HUES64 (cell line): Measurements from ENCODE around the gene SLC11A2.

Source experiments
- H3K27ac ChIP-seq: 2 replicates; pipeline ENCODE4 v1.7.0; 2013; ENCODE audit warnings: low read depth, low read length, inconsistent platforms
- H3K27me3 ChIP-seq: 2 replicates; pipeline ENCODE4 v1.6.1; 2013; ENCODE audit warnings: mild to moderate bottlenecking, low read length; ENCODE audit not compliant: insufficient read depth
- H3K36me3 ChIP-seq: 2 replicates; pipeline ENCODE4 v1.6.1; 2013; ENCODE audit warnings: mild to moderate bottlenecking, low read length; ENCODE audit not compliant: insufficient read depth
- H3K4me1 ChIP-seq: 2 replicates; pipeline ENCODE4 v1.6.1; 2013; ENCODE audit warnings: mild to moderate bottlenecking, low read length, moderate library complexity; ENCODE audit not compliant: insufficient read depth
- H3K4me3 ChIP-seq: 2 replicates; pipeline ENCODE4 v1.5.1; 2013; ENCODE audit warnings: mild to moderate bottlenecking, low read length, moderate library complexity
- H3K9ac ChIP-seq: 2 replicates; pipeline ENCODE4 v1.6.1; 2013; ENCODE audit warnings: mild to moderate bottlenecking, low read depth, low read length
- H3K9me3 ChIP-seq: 2 replicates; pipeline ENCODE4 v1.6.1; 2013; ENCODE audit warnings: low read depth, low read length; ENCODE audit not compliant: insufficient read depth
- WGBS: fragments of 150-250, 120-280 bp; methylation state at CpG from one replicate; pipeline ENCODE4 v1.1.7; 2013; ENCODE audit warnings: missing lambda C conversion rate; 5-methylcytosine and 5-hydroxymethylcytosine counted together

SLC11A2 gene

DNA sequence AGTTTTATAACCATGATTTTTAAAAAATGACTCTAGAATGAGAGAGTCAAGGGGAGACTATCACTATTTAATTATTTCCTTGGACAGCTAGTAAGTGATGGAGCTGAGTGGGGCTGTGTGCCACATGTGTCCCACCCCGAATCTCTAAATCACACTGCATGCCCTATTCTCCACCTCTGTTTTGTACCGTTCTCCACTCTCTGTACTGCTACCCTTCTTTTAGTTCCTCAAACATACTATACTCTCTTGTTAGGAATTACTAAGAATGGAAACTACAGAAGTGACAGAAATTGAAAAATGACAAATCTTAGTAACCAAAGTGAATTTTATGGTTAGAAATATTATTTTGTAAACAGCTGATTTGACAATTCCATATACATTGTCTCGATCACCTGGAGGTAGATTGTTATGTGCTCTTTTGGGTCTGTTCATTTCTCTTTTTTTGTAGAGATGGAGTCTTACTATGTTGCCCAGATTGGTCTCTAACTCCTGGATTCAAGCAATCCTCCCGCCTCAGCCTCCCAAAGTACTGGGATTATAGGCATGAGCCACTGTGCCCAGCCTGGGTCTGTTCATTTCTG lies 35.9 kb downstream of the SLC11A2 start:
- Histone ChIP-seq H3K9me3 (no peaks in the 10 kb centered on the region), H3K27ac (no peak overlapping the region), H3K27me3 (no peaks in the 10 kb centered on the region), H3K4me3 (no peak overlapping the region), H3K4me1 (no peaks in the 10 kb centered on the region), H3K36me3 (peaks cover 83% of the 10 kb centered on the region), H3K9ac (no peak overlapping the region)
- WGBS = 98% methylated on average over 4 of the region's 4 CpGs

GRCh38 chr12:50988871-50989270 lies 37.3 kb downstream of the SLC11A2 start:
- no peaks in the 10 kb centered on the region for H3K9me3 ChIP-seq
- H3K4me1 ChIP-seq = no peaks in the 10 kb centered on the region
- peaks cover 74% of the 10 kb centered on the region for H3K36me3 ChIP-seq
- no peak overlapping the region for H3K9ac ChIP-seq
- no peak overlapping the region for H3K4me3 ChIP-seq
- H3K27ac ChIP-seq = no peak overlapping the region
- 95% methylated on average over 5 of the region's 5 CpGs for WGBS
- H3K27me3 ChIP-seq = no peaks in the 10 kb centered on the region

DNA sequence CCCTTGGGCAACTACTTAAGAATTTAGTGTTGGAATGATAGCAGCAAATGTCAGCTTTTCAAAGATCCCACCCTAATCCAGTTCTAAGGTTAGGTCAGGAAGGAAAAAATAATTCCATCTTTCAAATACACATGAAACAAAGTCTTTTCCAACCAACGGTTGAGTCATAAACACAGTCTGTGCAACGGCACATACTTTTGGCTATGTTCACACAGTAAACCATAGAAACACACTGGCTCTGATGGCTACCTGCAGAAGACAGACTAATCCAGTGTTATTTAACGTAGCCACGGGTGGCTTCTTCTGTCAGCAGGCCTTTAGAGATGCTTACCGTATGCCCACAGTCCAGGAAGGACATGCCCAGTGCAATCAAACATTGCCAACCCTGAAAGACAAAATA lies 38.1 kb downstream of the SLC11A2 start:
- 93% methylated on average over 5 of the region's 5 CpGs for WGBS
- H3K9me3 ChIP-seq = no peaks in the 10 kb centered on the region
- peaks cover 71% of the 10 kb centered on the region for H3K36me3 ChIP-seq

GRCh38 chr12:50986966-50987737 lies 39.0 kb downstream of the SLC11A2 start:
- 66% methylated on average over 7 of the region's 8 CpGs for WGBS
- no peaks in the 10 kb centered on the region for H3K9me3 ChIP-seq
- H3K9ac ChIP-seq = no peak overlapping the region
- H3K27ac ChIP-seq = peak overlapping the region; percentile 21; the same call in 1 of the 2 replicates
- H3K36me3 ChIP-seq = peaks cover 63% of the 10 kb centered on the region
- no peaks in the 10 kb centered on the region for H3K4me1 ChIP-seq
- no peaks in the 10 kb centered on the region for H3K27me3 ChIP-seq
- H3K4me3 ChIP-seq = no peak overlapping the region

More for the DNA sequence above, 38.1 kb downstream of the SLC11A2 start:
- Histone ChIP-seq H3K4me3 (no peak overlapping the region), H3K9ac (no peak overlapping the region), H3K4me1 (no peaks in the 10 kb centered on the region), H3K27me3 (no peaks in the 10 kb centered on the region), H3K27ac (no peak overlapping the region)

DNA sequence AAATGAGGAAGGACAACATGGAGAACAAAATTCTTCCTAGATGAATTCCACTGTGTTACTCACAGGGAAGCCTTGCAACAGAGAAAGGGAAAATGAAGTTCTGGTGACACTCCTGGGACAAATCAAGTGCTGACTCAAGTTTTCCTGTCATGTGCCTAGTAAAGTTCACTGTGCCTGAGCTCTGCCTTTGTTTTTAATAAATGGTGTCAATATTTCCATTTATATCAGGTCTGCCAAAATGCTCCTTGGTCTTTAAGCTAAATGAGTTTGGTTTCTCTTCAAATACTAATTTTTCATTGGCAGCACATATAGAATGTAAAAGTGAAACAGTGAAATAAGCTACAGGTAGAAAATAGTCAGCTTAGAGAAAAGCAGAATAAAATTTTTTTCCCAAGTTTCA lies 40.9 kb downstream of the SLC11A2 start:
- Histone ChIP-seq H3K27me3 (no peaks in the 10 kb centered on the region), H3K36me3 (peaks cover 47% of the 10 kb centered on the region), H3K4me3 (no peak overlapping the region), H3K9ac (no peak overlapping the region), H3K27ac (no peak overlapping the region), H3K4me1 (peaks cover 4% of the 10 kb centered on the region; the same call in 1 of the 2 replicates), H3K9me3 (no peaks in the 10 kb centered on the region)

GRCh38 chr12:50984586-50985298 lies 41.4 kb downstream of the SLC11A2 start:
- Histone ChIP-seq H3K9me3 (no peaks in the 10 kb centered on the region), H3K4me3 (no peak overlapping the region), H3K27ac (no peak overlapping the region), H3K9ac (no peak overlapping the region), H3K27me3 (no peaks in the 10 kb centered on the region), H3K4me1 (peaks cover 4% of the 10 kb centered on the region; the same call in 1 of the 2 replicates), H3K36me3 (peaks cover 41% of the 10 kb centered on the region)
- 42% methylated on average over 2 of the region's 2 CpGs for WGBS

DNA sequence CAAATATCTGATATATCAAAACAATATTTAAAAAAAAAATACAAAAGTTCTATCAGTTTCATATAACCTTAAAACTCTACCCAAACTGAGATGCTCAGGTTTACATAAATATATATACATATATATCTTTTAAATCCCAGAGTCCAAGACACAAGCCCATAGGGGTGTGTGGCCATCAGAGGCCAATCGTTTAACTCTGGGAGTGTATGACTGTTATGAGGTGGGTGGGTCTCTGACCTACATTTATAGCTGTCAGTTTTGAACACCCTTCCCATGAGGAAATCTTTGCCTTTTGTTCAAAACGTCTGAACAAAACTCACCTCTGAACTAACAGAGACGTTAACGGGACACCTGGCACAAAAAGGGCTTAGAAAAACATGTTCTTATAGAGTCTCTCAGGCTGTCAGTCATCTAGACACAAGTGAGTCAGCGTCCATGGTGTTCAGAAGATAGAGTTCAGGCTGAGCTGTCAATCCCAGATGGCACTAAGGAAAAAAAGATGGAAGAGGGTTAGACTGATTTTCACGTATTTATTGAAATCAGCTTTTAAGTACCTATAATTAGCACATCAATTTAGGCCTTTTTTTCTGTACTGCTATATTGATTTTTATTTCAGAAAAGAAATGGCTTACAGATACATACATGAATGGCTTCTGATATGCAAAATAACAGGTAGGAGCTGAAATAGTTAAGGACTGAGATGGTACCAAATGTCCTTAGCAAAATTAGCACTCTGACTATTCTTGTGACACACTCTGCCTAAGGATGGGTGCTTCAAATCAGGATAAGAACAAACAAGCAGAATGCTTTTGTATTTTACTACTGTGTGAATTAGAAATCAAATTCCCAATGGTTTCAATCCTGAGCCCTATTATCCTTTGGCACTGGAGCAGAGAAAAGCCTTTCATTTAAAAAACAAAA lies 44.6 kb downstream of the SLC11A2 start:
- Histone ChIP-seq H3K27me3 (no peaks in the 10 kb centered on the region), H3K27ac (no peak overlapping the region), H3K4me3 (no peak overlapping the region), H3K4me1 (peaks cover 4% of the 10 kb centered on the region; the same call in 1 of the 2 replicates), H3K36me3 (peaks cover 17% of the 10 kb centered on the region), H3K9me3 (no peaks in the 10 kb centered on the region), H3K9ac (no peak overlapping the region)
- 87% methylated on average over 5 of the region's 6 CpGs for WGBS

GRCh38 chr12:50980545-50980944 lies 45.6 kb downstream of the SLC11A2 start:
- H3K9ac ChIP-seq = no peak overlapping the region
- WGBS = 100% methylated on average over 1 of the region's 2 CpGs
- H3K4me3 ChIP-seq = no peak overlapping the region
- H3K27me3 ChIP-seq = no peaks in the 10 kb centered on the region
- H3K9me3 ChIP-seq = no peaks in the 10 kb centered on the region
- H3K36me3 ChIP-seq = peaks cover 7% of the 10 kb centered on the region; the same call in 1 of the 2 replicates
- peaks cover 4% of the 10 kb centered on the region; the same call in 1 of the 2 replicates for H3K4me1 ChIP-seq
- no peak overlapping the region for H3K27ac ChIP-seq

DNA sequence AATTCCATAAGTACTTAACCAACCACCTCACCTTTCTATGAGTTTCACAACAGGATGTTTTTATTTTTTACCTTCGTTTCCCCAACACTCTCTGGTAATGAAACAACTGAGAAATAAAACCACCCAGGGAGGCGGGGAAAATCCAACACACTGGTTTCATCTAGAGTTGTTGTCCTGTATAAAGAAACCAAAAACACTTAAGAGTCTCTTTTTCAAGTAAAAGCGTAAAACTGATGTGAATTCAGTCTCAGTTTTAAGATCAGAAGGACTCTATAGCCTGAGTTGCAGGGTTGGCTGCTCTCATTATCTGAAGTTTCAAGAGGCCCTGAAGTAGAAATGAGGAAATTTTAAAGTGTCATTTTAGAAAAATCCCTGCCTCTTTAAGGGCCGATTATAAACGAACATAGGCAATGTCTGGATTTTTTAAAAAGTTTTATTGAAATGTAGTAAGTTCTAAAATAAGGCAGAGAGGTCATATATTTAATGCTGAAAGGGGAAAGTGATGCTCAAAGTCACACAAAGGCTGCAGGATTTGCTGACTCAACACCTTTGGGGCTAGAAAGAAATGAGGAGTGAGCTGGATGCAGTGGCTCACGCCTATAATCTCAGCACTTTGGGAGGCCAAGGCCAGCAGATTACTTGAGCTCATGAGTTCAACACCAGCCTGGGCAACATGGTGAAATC lies 46.7 kb downstream of the SLC11A2 start:
- Histone ChIP-seq H3K27ac (no peak overlapping the region), H3K9ac (no peak overlapping the region), H3K9me3 (no peaks in the 10 kb centered on the region), H3K36me3 (peaks cover 2% of the 10 kb centered on the region; the same call in 1 of the 2 replicates), H3K4me3 (no peak overlapping the region), H3K27me3 (no peaks in the 10 kb centered on the region), H3K4me1 (peaks cover 4% of the 10 kb centered on the region; the same call in 1 of the 2 replicates)
- WGBS = 95% methylated on average over 6 of the region's 6 CpGs

DNA sequence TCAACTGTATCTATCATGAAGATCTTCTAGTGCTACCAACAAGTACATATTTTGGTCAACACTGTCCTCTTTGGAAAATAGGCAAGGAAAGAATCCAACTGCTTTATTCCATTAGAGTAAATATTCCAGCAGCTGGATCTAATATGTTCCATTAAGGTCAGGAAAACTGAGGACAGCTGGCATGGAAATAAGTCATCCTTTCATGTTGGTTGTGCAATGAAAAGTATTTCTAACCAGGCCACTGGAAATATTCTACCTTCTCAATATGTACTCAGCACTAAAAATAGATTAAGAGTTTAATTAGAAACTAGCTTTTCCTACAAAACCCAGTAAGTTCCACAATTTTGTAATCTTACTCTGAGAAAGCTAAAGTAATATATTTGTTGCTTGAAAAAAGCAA lies 54.2 kb downstream of the SLC11A2 start:
- Histone ChIP-seq H3K4me1 (no peaks in the 10 kb centered on the region), H3K4me3 (no peak overlapping the region), H3K9me3 (peaks cover 16% of the 10 kb centered on the region), H3K36me3 (peaks cover 19% of the 10 kb centered on the region), H3K27me3 (no peaks in the 10 kb centered on the region), H3K9ac (no peak overlapping the region), H3K27ac (no peak overlapping the region)
